ENCODE results near the gene SSX2IP.

Gene SSX2IP

DNA sequence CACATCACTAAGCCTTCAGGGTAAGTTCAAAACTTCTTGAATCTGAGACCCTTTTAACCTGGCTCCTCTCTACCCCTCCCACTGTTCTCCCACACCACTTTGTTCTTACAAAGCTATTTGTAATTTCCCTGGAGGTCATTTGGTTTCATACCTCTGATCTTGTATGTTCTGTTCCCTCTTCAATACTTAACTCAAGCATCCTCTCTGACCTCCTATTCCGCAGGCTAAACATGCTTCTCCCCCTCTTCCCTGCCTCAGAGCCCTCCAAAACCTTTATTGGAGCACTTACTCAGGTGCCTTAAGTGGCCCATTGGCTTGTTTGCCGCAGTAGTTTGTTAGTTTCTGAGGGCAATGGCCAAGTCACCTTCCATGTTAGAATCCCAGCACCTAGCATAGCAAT is 54.8 kb downstream of the SSX2IP start (continued):
- TF ChIP-seq, protein P1, sequence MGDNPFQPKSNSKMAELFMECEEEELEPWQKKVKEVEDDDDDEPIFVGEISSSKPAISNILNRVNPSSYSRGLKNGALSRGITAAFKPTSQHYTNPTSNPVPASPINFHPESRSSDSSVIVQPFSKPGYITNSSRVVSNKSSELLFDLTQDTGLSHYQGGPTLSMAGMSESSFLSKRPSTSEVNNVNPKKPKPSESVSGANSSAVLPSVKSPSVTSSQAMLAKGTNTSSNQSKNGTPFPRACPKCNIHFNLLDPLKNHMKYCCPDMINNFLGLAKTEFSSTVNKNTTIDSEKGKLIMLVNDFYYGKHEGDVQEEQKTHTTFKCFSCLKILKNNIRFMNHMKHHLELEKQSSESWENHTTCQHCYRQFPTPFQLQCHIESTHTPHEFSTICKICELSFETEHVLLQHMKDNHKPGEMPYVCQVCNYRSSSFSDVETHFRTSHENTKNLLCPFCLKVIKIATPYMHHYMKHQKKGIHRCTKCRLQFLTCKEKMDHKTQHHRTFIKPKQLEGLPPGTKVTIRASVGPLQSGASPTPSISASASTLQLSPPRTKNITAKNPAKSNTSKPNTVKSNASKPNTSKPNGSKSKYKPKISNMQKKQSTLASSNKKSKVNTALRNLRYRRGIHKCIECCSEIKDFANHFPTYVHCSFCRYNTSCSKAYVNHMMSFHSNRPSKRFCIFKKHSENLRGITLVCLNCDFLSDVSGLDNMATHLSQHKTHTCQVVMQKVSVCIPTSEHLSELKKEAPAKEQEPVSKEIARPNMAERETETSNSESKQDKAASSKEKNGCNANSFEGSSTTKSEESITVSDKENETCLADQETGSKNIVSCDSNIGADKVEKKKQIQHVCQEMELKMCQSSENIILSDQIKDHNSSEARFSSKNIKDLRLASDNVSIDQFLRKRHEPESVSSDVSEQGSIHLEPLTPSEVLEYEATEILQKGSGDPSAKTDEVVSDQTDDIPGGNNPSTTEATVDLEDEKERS (tag by site-specific recombination; IDR thresholded peaks at IDR 0.05), result no peak
- TF ChIP-seq ZNF776 (tag by site-specific recombination; IDR thresholded peaks at IDR 0.05; ENCODE audit: borderline replicate concordance) (no peak), ZNF473 (tag by site-specific recombination; IDR thresholded peaks at IDR 0.05) (no peak), ZNF341 (tag by site-specific recombination; IDR thresholded peaks at IDR 0.05; ENCODE audit: low read depth) (no peak), TRIM28 (IDR thresholded peaks at IDR 0.05; ENCODE audit: borderline replicate concordance, low read length) (no peak), ZSCAN23 (tag by site-specific recombination; IDR thresholded peaks at IDR 0.05) (no peak), ZNF138 (tag by site-specific recombination; IDR thresholded peaks at IDR 0.05; ENCODE audit: borderline replicate concordance) (no peak), ZBTB17 (tag by site-specific recombination; IDR thresholded peaks at IDR 0.05) (no peak)
- TF ChIP-seq, protein P2, sequence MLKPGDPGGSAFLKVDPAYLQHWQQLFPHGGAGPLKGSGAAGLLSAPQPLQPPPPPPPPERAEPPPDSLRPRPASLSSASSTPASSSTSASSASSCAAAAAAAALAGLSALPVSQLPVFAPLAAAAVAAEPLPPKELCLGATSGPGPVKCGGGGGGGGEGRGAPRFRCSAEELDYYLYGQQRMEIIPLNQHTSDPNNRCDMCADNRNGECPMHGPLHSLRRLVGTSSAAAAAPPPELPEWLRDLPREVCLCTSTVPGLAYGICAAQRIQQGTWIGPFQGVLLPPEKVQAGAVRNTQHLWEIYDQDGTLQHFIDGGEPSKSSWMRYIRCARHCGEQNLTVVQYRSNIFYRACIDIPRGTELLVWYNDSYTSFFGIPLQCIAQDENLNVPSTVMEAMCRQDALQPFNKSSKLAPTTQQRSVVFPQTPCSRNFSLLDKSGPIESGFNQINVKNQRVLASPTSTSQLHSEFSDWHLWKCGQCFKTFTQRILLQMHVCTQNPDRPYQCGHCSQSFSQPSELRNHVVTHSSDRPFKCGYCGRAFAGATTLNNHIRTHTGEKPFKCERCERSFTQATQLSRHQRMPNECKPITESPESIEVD (tag by site-specific recombination; IDR thresholded peaks at IDR 0.05), result no peak
- TF ChIP-seq, protein P3, sequence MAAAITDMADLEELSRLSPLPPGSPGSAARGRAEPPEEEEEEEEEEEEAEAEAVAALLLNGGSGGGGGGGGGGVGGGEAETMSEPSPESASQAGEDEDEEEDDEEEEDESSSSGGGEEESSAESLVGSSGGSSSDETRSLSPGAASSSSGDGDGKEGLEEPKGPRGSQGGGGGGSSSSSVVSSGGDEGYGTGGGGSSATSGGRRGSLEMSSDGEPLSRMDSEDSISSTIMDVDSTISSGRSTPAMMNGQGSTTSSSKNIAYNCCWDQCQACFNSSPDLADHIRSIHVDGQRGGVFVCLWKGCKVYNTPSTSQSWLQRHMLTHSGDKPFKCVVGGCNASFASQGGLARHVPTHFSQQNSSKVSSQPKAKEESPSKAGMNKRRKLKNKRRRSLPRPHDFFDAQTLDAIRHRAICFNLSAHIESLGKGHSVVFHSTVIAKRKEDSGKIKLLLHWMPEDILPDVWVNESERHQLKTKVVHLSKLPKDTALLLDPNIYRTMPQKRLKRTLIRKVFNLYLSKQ (tag by site-specific recombination; IDR thresholded peaks at IDR 0.05; ENCODE audit: borderline replicate concordance), result no peak
- TF ChIP-seq, protein P4, sequence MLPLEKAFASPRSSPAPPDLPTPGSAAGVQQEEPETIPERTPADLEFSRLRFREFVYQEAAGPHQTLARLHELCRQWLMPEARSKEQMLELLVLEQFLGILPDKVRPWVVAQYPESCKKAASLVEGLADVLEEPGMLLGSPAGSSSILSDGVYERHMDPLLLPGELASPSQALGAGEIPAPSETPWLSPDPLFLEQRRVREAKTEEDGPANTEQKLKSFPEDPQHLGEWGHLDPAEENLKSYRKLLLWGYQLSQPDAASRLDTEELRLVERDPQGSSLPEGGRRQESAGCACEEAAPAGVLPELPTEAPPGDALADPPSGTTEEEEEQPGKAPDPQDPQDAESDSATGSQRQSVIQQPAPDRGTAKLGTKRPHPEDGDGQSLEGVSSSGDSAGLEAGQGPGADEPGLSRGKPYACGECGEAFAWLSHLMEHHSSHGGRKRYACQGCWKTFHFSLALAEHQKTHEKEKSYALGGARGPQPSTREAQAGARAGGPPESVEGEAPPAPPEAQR (tag by site-specific recombination; IDR thresholded peaks at IDR 0.05), result no peak

DNA sequence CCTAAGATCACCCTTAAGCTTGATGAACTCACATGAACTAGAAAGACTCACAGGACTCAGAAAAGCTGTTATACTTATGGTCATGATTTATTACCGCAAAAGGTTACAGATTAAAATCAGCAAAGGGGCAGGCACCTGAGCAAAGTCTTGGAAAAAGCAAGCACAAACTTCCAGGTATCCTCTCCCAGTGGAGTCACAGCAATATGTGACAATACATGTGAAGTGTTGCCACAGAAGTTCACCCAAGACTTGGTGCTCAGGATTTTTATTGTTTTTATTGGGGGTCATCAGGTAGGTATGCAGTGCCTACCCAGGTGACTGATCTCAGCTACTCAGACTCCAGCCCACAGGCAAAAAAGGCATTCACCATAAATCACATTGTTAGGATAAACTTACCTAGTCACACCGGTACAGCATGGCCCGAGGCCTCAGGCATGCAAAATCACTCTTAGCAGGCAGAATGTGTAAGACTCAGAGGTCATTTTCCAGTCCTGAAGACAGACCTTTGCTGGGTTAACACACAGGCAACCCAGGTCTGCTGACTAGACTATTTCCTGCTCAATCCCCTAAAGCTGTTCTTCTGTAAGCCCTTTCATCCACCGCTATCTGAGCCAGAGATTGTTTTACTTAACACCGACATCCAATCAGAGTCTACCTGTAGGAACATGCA is 55.6 kb downstream of the SSX2IP start:
- no peak overlapping the region for H3K27ac ChIP-seq (ENCODE audit: extremely low read depth, low read depth, low read length)
- ChIA-PET POLR2A (no interaction called here), CTCF (interaction anchor here (0.5 to 1.1 kb wide), 4 partner anchors 9 to 119 kb away, joined by 3 to 5 read pairs (median 4); no protein-coding TSS in a partner anchor)
- peaks cover 2% of the 10 kb centered on the region; the same call in 1 of the 2 replicates for H3K4me1 ChIP-seq (ENCODE audit: control insufficient read depth, insufficient read depth, low read length)
- H3K4me3 ChIP-seq (ENCODE audit: low read depth, low read length), result no peak overlapping the region
- H3K36me3 ChIP-seq (ENCODE audit: control insufficient read depth in 2 of 2, insufficient read depth in 1 of 2, low read length in 2 of 2), result no peaks in the 10 kb centered on the region
- no peaks in the 10 kb centered on the region for H3K9me3 ChIP-seq (ENCODE audit: control insufficient read depth, insufficient read depth, low read depth, low read length)
- no peak for TF ChIP-seq SETDB1 (IDR thresholded peaks at IDR 0.05; ENCODE audit: insufficient read length, low read length)
- peak; percentile 57; the same call in 1 of the 2 replicates for TF ChIP-seq TCF7L2 (IDR thresholded peaks at IDR 0.05; ENCODE audit: borderline replicate concordance, low read depth, low read length)
